GM19324 (cell line): ENCODE results near the gene ZNF512B.
"Not testable (repeated sequence)": the region's sequence is repeated elsewhere in the genome, so short reads cannot be mapped to it uniquely, and the experiment has no call there.

ENCODE experiments used
- ATAC-seq: cut with Tn5 transposase; IDR thresholded peaks from one replicate; pipeline ENCODE4 v1.9.1; 2021; ENCODE audit warnings: mild to moderate bottlenecking, moderate library complexity; ENCODE audit not compliant: unreplicated experiment, low FRiP score

The ZNF512B gene

GRCh38 chr20:63979229-63979556 lies 9.5 kb upstream of the ZNF512B start:
- no peak for ATAC-seq

GRCh38 chr20:63978319-63979228 lies 8.8 kb upstream of the ZNF512B start:
- ATAC-seq, result no peak

- ATAC-seq, result no peak
These were observed 8.1 kb upstream of the ZNF512B start for GRCh38 chr20:63977739-63978276.

- no peak for ATAC-seq
These were observed 7.4 kb upstream of the ZNF512B start for GRCh38 chr20:63976980-63977738.

GRCh38 chr20:63976511-63976910 lies 6.8 kb upstream of the ZNF512B start:
- ATAC-seq, result not testable (repeated sequence)

GRCh38 chr20:63974402-63975200 lies 4.9 kb upstream of the ZNF512B start:
- ATAC-seq, result no peak

GRCh38 chr20:63973636-63974401 lies 4.1 kb upstream of the ZNF512B start:
- no peak for ATAC-seq

GRCh38 chr20:63973160-63973479 lies 3.4 kb upstream of the ZNF512B start:
- no peak for ATAC-seq

- ATAC-seq, result no peak
These were observed 2.8 kb upstream of the ZNF512B start for GRCh38 chr20:63972312-63973159.

- ATAC-seq, result not testable (repeated sequence)
These were observed 2.2 kb upstream of the ZNF512B start for GRCh38 chr20:63971960-63972311.

- ATAC-seq, result no peak
These were observed 1.1 kb upstream of the ZNF512B start for GRCh38 chr20:63970714-63971431.

GRCh38 chr20:63968928-63969760 lies 586 bp downstream of the ZNF512B start:
- no peak for ATAC-seq

- no peak for ATAC-seq
These were observed 1.4 kb downstream of the ZNF512B start for GRCh38 chr20:63968136-63968927.

GRCh38 chr20:63967330-63968135 lies 2.2 kb downstream of the ZNF512B start:
- ATAC-seq, result no peak

GRCh38 chr20:63966944-63967322 lies 2.8 kb downstream of the ZNF512B start:
- no peak for ATAC-seq
